Heart right ventricle (tissue), 16 donors: Measurements from ENCODE around the gene GRIP2. TPM values are rescaled to one million over a fixed set of nuclear protein-coding genes. Genes with fewer than 3 reads are reported as not detected.

Source experiments
- ATAC-seq, 8 donors: fragments of 200-7000 bp; cut with Tn5 transposase; one replicate each; pipeline ENCODE4 v1.9.1; 2020; ENCODE audit warnings: mild to moderate bottlenecking in 8 of 8, moderate library complexity in 8 of 8, moderate number of reproducible peaks in 1 of 8
- DNase-seq, 2 donors: peaks; one replicate each; pipeline ENCODE4 v3.0.0-alpha.2; 2020
- H3K27ac ChIP-seq, 10 donors: fragments of 200-600 bp; sonication (generic) in 2 of 10; one replicate each; pipeline versions ENCODE4 v1.5.0 to v1.8.0; 2020 to 2022; ENCODE audit warnings: mild to moderate bottlenecking in 3 of 10
- H3K27me3 ChIP-seq, 7 donors: fragments of 200-600 bp; one replicate each; pipeline ENCODE4 v1.8.0; 2021 to 2022; ENCODE audit warnings: mild to moderate bottlenecking in 2 of 7
- H3K36me3 ChIP-seq, 9 donors: fragments of 200-600 bp; sonication (generic) in 1 of 9; one replicate each; pipeline versions ENCODE4 v1.5.0 to v1.8.0; 2020 to 2022; ENCODE audit warnings: mild to moderate bottlenecking in 2 of 9
- H3K4me1 ChIP-seq, 9 donors: fragments of 200-600 bp; sonication (generic) in 1 of 9; one replicate each; pipeline versions ENCODE4 v1.5.0 to v1.8.0; 2020 to 2022; ENCODE audit warnings: mild to moderate bottlenecking in 4 of 9
- H3K4me3 ChIP-seq, 10 donors: fragments of 200-600 bp; sonication (generic) in 2 of 10; one replicate each; pipeline versions ENCODE4 v1.5.0 to v1.8.0; 2020 to 2022; ENCODE audit warnings: mild to moderate bottlenecking in 7 of 10, moderate library complexity in 2 of 10
- H3K9me3 ChIP-seq, 11 donors: fragments of 200-600 bp in 10 of 11; sonication (generic) in 2 of 11; one replicate each; pipeline versions ENCODE4 v1.5.0 to v1.8.0; 2013 to 2022; ENCODE audit warnings: mild to moderate bottlenecking in 2 of 11, control low read depth in 1 of 11, moderate library complexity in 1 of 11
- whole genome bisulfite sequencing, 2 donors: extraction: QIAGEN DNeasy Blood & Tissue Kit; methylation state at CpG; one replicate each; pipeline ENCODE4 v1.1.7; 2013; ENCODE audit warnings: inconsistent platforms in 1 of 2; 5-methylcytosine and 5-hydroxymethylcytosine counted together
- intact Hi-C, 10 donors: fragments of 100-400 bp; cut with DNase I; formaldehyde crosslinking; loops; one replicate each; pipeline versions ENCODE4 v1.11.1 to v1.14.2; 2022
- polyA plus RNA-seq, 2 donors: library from polyadenylated mRNA; stranded (reverse); fragments of 200-250 nt; gene quantifications; one replicate each; pipeline ENCODE4 v1.2.3, GENCODE V29; 2013
- total RNA-seq, 10 donors: library from RNA; stranded (reverse); fragmentation: NEBNext Ultra II Directional in 3 of 10; extraction: Animal tissue kit (Norgen Biotek cat#: 25700) in 3 of 10; gene quantifications; one replicate each; pipeline versions ENCODE4 v1.2.1 to v1.2.4, GENCODE V29; 2021 to 2023
- TF ChIP-seq, protein P1 (sequence below), 9 donors: fragments of 200-600 bp; sonication (generic) in 2 of 9; IDR thresholded peaks; one replicate each; pipeline versions ENCODE4 v1.5.0 to v1.8.0; 2021 to 2022; ENCODE audit warnings: antibody characterized with exemption in 9 of 9, mild to moderate bottlenecking in 5 of 9, moderate library complexity in 1 of 9
- donor health status: Arrhythmogenic right ventricular cardiomyopathy.
- donor health status: ischemic (EF 13 %, LVEDD 7.1; RV severe dilation, severe dysfunction).
- donor health status: healthy with polysubstance abuse.
- donor health status: DM: no; HTN: yes; CAD: no.
- donor health status: DM: no; HTN: no; CAD: no.
- donor health status: ischemic (EF 25% LVEDD 6.9; RV normal size, moderate dysfunction).
- donor health status: ischemic (EF 25% LVEDD 5.7; RV mildly dilated, moderate dysfunction).
- donor health status: healthy.
- donor health status: DM: yes; HTN: yes; CAD: no.
- donor health status: Ischemic cardiomyopathy.
- donor health status: ischemic (EF 35%, LVEDD 5.7; RV mildly dilated, moderate dysfunction).
- donor health status: nonischemic (EF 11% LVEDD 7.7; RV severe dilation, severe dysfunction).
- donor health status: DM: yes; HTN: yes; CAD: no.
- donor health status: PGD.
- donor health status: ischemic (EF 29% LVEDD 5.4; RV normal size, mild dysfunction).
- donor health status: nonischemic (EF 23%, LVEDD 6.1; RV moderate dilation, normal function).

GRIP2 gene
- total and polyA plus RNA-seq, 12 donors, result 7.4 to 70.1 (median 39.4) TPM

DNA sequence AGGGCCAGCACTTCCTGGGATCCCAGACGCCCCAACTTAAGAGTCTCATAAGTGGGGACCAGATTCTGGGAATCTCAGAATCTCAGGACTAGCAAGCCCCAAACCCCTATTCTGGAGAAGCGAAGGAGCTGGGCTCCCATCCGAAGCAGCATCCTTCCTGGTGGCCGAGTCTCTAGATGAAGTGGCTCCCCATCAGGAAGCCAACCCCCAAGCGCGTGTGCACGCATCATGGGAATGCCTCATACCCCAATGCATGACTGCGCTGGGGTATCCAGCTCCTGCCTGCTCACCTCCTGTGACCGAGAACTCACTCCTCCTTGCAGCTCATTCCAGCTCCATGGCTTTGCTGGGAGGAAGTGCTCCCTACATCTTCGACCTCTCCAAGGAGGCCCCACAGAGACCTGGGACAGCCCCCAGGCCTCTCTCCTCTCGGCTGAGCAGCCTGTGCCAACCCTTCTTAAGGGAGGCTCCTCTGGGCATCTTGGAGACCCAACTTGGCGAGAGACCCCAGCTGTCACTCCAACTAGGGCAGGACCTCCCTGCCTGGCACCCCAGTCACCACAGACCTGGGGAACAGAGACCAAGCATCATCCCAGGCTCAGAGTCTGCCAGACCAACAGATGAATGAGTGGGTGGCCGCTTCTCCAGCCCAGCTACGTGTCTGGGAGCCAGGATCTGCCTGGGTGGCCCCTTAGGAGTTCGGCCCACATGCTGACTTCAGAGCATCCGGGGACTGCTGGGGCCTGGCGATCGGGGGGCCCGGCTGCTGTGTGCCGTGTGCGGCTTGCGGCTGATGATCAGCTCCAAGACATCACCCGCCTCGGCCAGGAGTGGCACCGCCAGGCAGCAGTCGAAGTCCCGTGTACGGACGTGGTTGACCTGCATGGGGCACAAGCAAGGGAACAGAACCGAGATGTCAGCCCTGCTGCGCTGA, 46.9 kb downstream of the GRIP2 start:
- Histone ChIP-seq H3K9me3 (no peaks in the 10 kb centered on the region), H3K4me3 (no peak overlapping the region), H3K27me3 (no peaks in the 10 kb centered on the region), H3K27ac (no peak overlapping the region), H3K36me3 (peaks cover 0 to 80% (median 5%) of the 10 kb centered on the region in 9 donors), H3K4me1 (peaks cover 0 to 9% (median 3%) of the 10 kb centered on the region in 9 donors)
- intact Hi-C loops, result no loop called here
- ATAC-seq (peak in 1 of 8 donors; percentile 5), DNase-seq (no peak)
- TF ChIP-seq, protein P1, sequence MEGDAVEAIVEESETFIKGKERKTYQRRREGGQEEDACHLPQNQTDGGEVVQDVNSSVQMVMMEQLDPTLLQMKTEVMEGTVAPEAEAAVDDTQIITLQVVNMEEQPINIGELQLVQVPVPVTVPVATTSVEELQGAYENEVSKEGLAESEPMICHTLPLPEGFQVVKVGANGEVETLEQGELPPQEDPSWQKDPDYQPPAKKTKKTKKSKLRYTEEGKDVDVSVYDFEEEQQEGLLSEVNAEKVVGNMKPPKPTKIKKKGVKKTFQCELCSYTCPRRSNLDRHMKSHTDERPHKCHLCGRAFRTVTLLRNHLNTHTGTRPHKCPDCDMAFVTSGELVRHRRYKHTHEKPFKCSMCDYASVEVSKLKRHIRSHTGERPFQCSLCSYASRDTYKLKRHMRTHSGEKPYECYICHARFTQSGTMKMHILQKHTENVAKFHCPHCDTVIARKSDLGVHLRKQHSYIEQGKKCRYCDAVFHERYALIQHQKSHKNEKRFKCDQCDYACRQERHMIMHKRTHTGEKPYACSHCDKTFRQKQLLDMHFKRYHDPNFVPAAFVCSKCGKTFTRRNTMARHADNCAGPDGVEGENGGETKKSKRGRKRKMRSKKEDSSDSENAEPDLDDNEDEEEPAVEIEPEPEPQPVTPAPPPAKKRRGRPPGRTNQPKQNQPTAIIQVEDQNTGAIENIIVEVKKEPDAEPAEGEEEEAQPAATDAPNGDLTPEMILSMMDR (IDR thresholded peaks at IDR 0.05), result no peak
- 86 to 92% methylated on average over 31 of the region's 31 CpGs for WGBS, 2 donors

DNA sequence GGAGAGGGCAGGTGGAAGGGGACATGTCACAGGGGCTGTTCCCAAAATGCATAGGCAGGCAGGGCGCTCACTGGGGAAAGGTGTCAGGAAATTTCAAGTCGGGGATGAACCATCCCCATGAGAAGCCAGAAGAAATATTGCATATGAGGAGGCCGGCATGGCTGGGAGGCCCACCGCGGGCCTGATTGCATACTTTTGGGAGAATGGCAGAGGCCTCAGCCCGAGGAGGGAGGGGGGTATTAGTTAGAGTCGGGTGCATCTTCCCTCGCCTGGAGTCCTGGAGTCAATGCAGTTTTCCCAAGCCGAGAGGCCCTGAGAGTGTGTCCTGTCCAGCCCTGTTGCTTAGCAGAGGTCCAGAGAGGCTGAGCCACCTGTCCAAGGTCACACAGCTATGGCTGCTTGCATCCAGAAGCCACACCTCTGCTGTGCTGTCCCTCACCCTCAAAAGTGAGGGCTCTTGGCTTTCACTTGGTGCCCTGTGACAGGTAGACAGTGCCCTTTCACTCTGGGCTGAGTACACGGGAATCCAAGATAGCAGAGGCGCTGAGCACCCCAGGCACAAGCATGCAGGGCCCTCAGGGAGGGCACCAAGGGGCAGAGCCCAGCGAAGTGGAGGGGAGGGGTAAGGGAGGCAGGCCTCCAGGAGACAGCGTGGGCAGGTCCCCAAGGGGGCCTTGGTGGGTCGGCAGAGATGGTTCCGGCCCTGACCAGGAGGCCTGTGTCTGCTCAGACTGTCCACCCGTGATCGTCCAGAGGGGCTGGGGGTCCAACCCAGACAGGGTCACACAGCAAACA, 48.5 kb downstream of the GRIP2 start:
- peak in 3 of 8 donors; percentile 5 to 33 (median 16) for ATAC-seq
- Histone ChIP-seq H3K4me3 (no peak overlapping the region), H3K27ac (no peak overlapping the region), H3K9me3 (no peaks in the 10 kb centered on the region), H3K36me3 (peaks cover 0 to 69% (median 5%) of the 10 kb centered on the region in 9 donors), H3K27me3 (no peaks in the 10 kb centered on the region), H3K4me1 (peaks cover 0 to 22% (median 11%) of the 10 kb centered on the region in 9 donors)
- intact Hi-C loops, result no loop called here
- no peak for DNase-seq
- TF ChIP-seq, protein P1 (IDR thresholded peaks at IDR 0.05), result no peak
- WGBS, 2 donors, result 84 to 85% methylated on average over 17 of the region's 17 CpGs

DNA sequence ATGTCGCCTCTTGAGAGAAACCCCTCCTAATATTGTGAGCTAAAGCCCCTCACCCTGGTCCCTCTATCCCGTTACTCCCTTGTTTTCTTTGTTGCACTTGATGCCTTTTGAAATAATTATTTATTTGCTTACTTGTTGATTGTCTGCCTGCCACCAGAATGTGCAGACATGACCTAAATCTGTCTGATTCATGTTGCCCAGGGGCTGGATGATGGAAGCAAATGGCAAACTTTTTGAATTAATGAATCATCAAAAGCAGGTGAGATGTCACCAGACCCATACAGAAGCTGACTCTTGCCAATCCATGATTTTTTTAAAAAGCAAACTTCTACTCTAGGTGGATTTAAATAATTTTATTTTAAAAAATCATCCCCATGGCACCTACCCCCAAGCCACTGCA, 49.3 kb downstream of the GRIP2 start:
- TF ChIP-seq, protein P1 (IDR thresholded peaks at IDR 0.05), result no peak
- no peaks in the 10 kb centered on the region for H3K27me3 ChIP-seq
- H3K4me3 ChIP-seq, result no peak overlapping the region
- DNase-seq, result no peak
- 96 to 99% methylated on average over 2 of the region's 2 CpGs for WGBS, 2 donors
- intact Hi-C loops, result no loop called here
- H3K36me3 ChIP-seq, result peaks cover 0 to 67% (median 9%) of the 10 kb centered on the region in 9 donors
- ATAC-seq, result no peak
- H3K4me1 ChIP-seq, result peaks cover 0 to 22% (median 11%) of the 10 kb centered on the region in 9 donors
- H3K9me3 ChIP-seq, result no peaks in the 10 kb centered on the region
- H3K27ac ChIP-seq, result no peak overlapping the region

DNA sequence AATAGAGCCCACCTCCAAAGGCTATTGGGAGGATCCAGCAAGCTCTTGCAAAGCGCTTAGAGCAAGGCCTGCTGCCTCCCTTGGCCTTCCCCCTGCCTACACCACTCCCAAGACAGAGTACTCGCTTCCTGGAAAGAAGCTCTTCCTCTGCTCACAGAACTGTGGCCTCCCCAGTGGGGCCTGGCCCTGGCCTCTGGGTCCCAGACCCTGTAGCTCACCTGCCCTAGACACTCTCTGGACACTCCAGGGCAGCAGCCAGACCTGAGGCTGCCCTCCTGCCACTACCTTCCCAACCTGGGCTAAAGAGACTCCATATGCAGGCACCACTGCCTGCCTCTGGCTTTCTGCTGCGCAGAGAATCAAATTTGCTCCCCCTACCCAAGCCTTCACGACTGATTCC, 49.9 kb downstream of the GRIP2 start:
- intact Hi-C loops, result no loop called here
- ATAC-seq, result peak in 1 of 8 donors; percentile 2
- Histone ChIP-seq H3K9me3 (no peaks in the 10 kb centered on the region), H3K36me3 (peaks cover 0 to 67% (median 13%) of the 10 kb centered on the region in 9 donors), H3K4me3 (no peak overlapping the region), H3K4me1 (peaks cover 0 to 22% (median 11%) of the 10 kb centered on the region in 9 donors), H3K27me3 (no peaks in the 10 kb centered on the region), H3K27ac (peak overlapping the region in 1 of 10 donors; percentile 16)
- DNase-seq, result no peak
- 90 to 92% methylated on average over 4 of the region's 4 CpGs for WGBS, 2 donors
- TF ChIP-seq, protein P1 (IDR thresholded peaks at IDR 0.05), result no peak
